Neural progenitor cell (in vitro differentiated cells): ENCODE measurements around the gene B3GNT5.

ENCODE experiments used
- CTCF ChIP-seq: fragments of 200-600 bp; sonication (generic); IDR thresholded peaks from 2 replicates; pipeline ENCODE4 v1.5.1; 2017; ENCODE audit warnings: antibody characterized with exemption, mild to moderate bottlenecking
- EZH2 ChIP-seq: fragments of 200-600 bp; sonication (generic); IDR thresholded peaks from 2 replicates; pipeline ENCODE4 v1.6.1; 2017; ENCODE audit warnings: antibody characterized with exemption, mild to moderate bottlenecking, moderate library complexity

DNA sequence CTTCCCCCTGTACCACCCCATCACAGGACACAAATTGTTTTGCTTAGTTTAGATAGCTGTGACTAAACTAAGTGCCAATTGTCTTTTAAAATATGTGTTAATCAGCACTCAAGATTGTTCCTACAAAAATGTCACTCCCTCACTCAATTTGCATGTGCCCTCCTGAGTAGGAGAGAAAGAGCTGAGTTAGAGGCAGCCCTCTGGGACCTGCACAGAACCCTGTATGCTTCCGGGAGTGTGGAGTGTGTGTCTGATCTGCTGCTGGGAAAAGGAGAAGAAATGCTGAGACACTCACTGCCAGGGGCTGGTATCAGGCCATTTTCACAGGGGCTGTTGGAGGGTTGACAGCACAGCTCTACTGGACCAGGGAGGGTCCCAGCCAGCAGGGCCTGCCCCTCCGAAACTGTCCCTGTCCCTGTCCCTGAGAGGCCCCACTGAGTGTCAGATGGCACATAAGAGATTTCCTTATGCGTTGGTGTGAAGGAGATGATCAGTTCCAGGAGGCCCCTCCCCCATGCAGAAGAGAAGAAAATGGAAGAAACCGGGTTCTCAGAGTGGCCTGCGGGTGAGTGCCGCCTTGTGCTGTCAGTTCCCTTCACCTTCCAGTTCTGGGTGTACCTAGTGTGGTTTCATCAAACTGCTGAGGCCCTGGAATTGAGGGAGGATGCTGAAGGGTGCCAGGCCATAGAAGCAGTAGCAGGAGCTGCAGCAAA lies 3.9 kb upstream of the B3GNT5 start:
- TF ChIP-seq CTCF (no peak), EZH2 (no peak)
